DOHH2 (cell line): ENCODE results near the gene COG3.

ENCODE experiments used
- CTCF ChIP-seq: fragments of 200-600 bp; sonication (generic); IDR thresholded peaks from one replicate; pipeline ENCODE4 v1.5.1; 2014; ENCODE audit warnings: antibody characterized with exemption, mild to moderate bottlenecking, low read depth, low read length; ENCODE audit not compliant: poor library complexity, severe bottlenecking
- EZH2phosphoT487 ChIP-seq: fragments of 200-600 bp; sonication (generic); IDR thresholded peaks from 2 replicates; pipeline ENCODE4 v1.6.1; 2017; ENCODE audit warnings: borderline replicate concordance, mild to moderate bottlenecking, antibody characterized with exemption, low read length, moderate library complexity, mixed read lengths

- TF ChIP-seq CTCF (no peak), EZH2phosphoT487 (no peak)
Measured at GRCh38 chr13:45487604-45488003, 22.9 kb downstream of the COG3 start.
